Occipital lobe (tissue), 2 donors: ENCODE measurements around the gene AGT. TPM values are rescaled to one million over a fixed set of nuclear protein-coding genes. Genes with fewer than 3 reads are reported as not detected.
"Not testable (repeated sequence)": the region's sequence is repeated elsewhere in the genome, so short reads cannot be mapped to it uniquely, and the experiment has no call there.

Experiments used
- DNase-seq: peaks from one replicate; lab custom pipeline; 2025; lab: John Stamatoyannopoulos, UW
- total RNA-seq: library from RNA; depleted of rRNA; stranded (reverse); fragments of >200 nt; gene quantifications from one replicate; pipeline ENCODE4 v1.2.3, GENCODE V29; 2014

Gene AGT
- total RNA-seq, 1 donor from 2014 or later: 9.8 TPM

- DNase-seq: no peak
Observed at GRCh38 chr1:230744382-230744781, 30.5 kb upstream of the AGT start.

- no peak for DNase-seq
Observed at GRCh38 chr1:230743899-230744298, 30.0 kb upstream of the AGT start.

GRCh38 chr1:230739564-230740290 is 25.8 kb upstream of the AGT start:
- DNase-seq: no peak

- DNase-seq: no peak
Observed at GRCh38 chr1:230737622-230738262, 23.8 kb upstream of the AGT start.

GRCh38 chr1:230735447-230735846 is 21.5 kb upstream of the AGT start:
- no peak for DNase-seq

GRCh38 chr1:230730977-230731376 is 17.1 kb upstream of the AGT start:
- DNase-seq: no peak

GRCh38 chr1:230728710-230729392 is 14.9 kb upstream of the AGT start:
- DNase-seq: no peak

- DNase-seq: no peak
Observed at GRCh38 chr1:230725256-230726012, 11.5 kb upstream of the AGT start.

- not testable (repeated sequence) for DNase-seq
Observed at GRCh38 chr1:230721849-230722522, 8.1 kb upstream of the AGT start.

- DNase-seq: no peak
Observed at GRCh38 chr1:230717251-230717650, 3.3 kb upstream of the AGT start.

- not testable (repeated sequence) for DNase-seq
Observed at GRCh38 chr1:230716453-230716852, 2.5 kb upstream of the AGT start.

- DNase-seq: no peak
Observed at GRCh38 chr1:230715510-230715909, 1.6 kb upstream of the AGT start.

GRCh38 chr1:230713547-230713914 is 391 bp downstream of the AGT start:
- DNase-seq: no peak

GRCh38 chr1:230713138-230713537 is 784 bp downstream of the AGT start:
- no peak for DNase-seq

GRCh38 chr1:230712470-230712942 is 1.4 kb downstream of the AGT start:
- DNase-seq: no peak

GRCh38 chr1:230711245-230711644 is 2.7 kb downstream of the AGT start:
- no peak for DNase-seq

- no peak for DNase-seq
Observed at GRCh38 chr1:230710543-230710904, 3.4 kb downstream of the AGT start.

GRCh38 chr1:230709619-230710542 is 4.0 kb downstream of the AGT start:
- no peak for DNase-seq

GRCh38 chr1:230708631-230709580 is 5.0 kb downstream of the AGT start:
- no peak for DNase-seq
